C1 segment of cervical spinal cord (tissue), 14 donors: ENCODE data around the gene PRKCE.
A peak's percentile ranks its signal among the peaks of the same experiment; 100 is the strongest.

Experiments
- DNase-seq, 14 donors: peaks; one replicate each; lab custom pipeline; 2025; lab: John Stamatoyannopoulos, UW

PRKCE gene

GRCh38 chr2:46009772-46010171, 358.3 kb downstream of the PRKCE start:
- no peak for DNase-seq

GRCh38 chr2:46010223-46010924, 358.9 kb downstream of the PRKCE start:
- no peak for DNase-seq

GRCh38 chr2:46010925-46011490, 359.5 kb downstream of the PRKCE start:
- DNase-seq = no peak

- no peak for DNase-seq
Observed at GRCh38 chr2:46012618-46013240, 361.3 kb downstream of the PRKCE start.

- DNase-seq = no peak
Observed at GRCh38 chr2:46013726-46014125, 362.3 kb downstream of the PRKCE start.

GRCh38 chr2:46014911-46015654, 363.6 kb downstream of the PRKCE start:
- no peak for DNase-seq

- no peak for DNase-seq
Observed at GRCh38 chr2:46015671-46016070, 364.2 kb downstream of the PRKCE start.

GRCh38 chr2:46016091-46016490, 364.6 kb downstream of the PRKCE start:
- no peak for DNase-seq

GRCh38 chr2:46018773-46019591, 367.5 kb downstream of the PRKCE start:
- peak in 1 of 14 donors; percentile 2 for DNase-seq

GRCh38 chr2:46020416-46020815, 368.9 kb downstream of the PRKCE start:
- no peak for DNase-seq

GRCh38 chr2:46023165-46023854, 371.8 kb downstream of the PRKCE start:
- DNase-seq = no peak

- DNase-seq = no peak
Observed at GRCh38 chr2:46024146-46024779, 372.8 kb downstream of the PRKCE start.

GRCh38 chr2:46025081-46025480, 373.6 kb downstream of the PRKCE start:
- DNase-seq = no peak

- no peak for DNase-seq
Observed at GRCh38 chr2:46025676-46026075, 374.2 kb downstream of the PRKCE start.

- DNase-seq = no peak
Observed at GRCh38 chr2:46026431-46026830, 375.0 kb downstream of the PRKCE start.

- DNase-seq = no peak
Observed at GRCh38 chr2:46029332-46029811, 377.9 kb downstream of the PRKCE start.

- DNase-seq = no peak
Observed at GRCh38 chr2:46030330-46030729, 378.9 kb downstream of the PRKCE start.

- DNase-seq = peak in 6 of 14 donors; percentile 3 to 39 (median 8)
Observed at GRCh38 chr2:46032161-46032813, 380.8 kb downstream of the PRKCE start.

- DNase-seq = no peak
Observed at GRCh38 chr2:46032996-46033395, 381.5 kb downstream of the PRKCE start.

GRCh38 chr2:46034535-46034934, 383.1 kb downstream of the PRKCE start:
- DNase-seq = no peak
